ENCODE results near the gene VWA1.

The VWA1 gene, protein sequence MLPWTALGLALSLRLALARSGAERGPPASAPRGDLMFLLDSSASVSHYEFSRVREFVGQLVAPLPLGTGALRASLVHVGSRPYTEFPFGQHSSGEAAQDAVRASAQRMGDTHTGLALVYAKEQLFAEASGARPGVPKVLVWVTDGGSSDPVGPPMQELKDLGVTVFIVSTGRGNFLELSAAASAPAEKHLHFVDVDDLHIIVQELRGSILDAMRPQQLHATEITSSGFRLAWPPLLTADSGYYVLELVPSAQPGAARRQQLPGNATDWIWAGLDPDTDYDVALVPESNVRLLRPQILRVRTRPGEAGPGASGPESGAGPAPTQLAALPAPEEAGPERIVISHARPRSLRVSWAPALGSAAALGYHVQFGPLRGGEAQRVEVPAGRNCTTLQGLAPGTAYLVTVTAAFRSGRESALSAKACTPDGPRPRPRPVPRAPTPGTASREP

DNA sequence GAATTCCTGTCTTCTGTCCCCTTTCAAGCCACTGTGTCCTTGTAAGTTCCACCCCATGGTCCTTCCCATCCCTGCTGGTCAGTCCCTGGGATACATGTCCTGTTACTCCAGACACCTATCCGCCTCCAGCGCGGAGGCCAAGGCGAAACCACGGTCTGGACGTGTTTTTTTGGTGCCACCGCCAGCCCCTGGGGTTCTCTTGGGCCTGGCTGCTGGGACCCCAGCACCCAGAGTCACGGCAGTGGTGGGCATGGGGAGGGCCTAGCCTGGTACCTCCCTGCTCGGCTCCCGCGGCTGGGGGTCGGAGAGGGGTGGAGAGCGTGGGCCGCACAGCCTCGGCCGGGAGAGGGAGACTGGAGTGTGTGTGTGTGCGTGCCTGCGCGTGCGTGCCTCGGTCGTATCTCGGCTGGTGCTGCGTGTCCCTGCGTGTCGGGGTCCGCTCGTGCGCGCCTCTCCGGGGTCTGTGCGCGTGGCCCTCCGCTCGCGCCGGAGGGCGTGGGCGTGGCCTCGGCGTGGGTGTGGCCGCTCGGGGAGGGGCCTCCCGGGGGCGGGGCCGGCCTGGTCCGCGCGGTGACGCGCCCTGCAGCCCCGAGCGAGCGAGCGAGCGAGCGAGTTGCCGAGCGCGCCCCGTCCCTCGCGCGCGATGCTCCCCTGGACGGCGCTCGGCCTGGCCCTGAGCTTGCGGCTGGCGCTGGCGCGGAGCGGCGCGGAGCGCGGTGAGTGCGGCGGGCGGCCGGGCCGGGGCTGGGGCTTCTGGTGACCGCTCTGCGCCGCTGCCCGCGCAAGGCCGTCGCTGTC lies at the start of gene VWA1:
TSS of gene VWA1 (plus strand) at position 585 of the 798 bp plus-strand sequence. CDS start at position 644, 59 bp downstream.
- DNase-seq (ENCODE audit: low read depth) = peak; percentile 45

DNA sequence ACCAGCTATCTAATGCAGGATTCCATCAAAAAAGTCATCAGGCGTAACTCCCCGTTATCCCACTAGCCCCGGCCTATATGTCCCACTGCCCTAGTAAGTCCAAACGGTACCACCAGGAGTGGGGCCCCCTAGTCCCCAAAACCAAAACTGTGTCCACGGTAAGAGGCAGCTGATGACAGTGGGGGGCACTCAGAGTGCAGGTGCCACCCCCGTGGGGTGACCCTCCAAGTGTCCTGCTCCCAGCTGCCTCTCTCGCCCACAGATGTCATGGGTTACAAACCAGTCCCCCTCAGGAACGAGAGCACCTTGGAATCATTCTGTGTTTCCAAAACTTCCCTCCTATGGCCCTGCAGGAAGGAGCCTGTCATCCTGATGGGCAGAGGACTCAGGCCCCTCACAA lies 49.6 kb upstream of the VWA1 start:
- no peak for DNase-seq (ENCODE audit: low read depth)

DNA sequence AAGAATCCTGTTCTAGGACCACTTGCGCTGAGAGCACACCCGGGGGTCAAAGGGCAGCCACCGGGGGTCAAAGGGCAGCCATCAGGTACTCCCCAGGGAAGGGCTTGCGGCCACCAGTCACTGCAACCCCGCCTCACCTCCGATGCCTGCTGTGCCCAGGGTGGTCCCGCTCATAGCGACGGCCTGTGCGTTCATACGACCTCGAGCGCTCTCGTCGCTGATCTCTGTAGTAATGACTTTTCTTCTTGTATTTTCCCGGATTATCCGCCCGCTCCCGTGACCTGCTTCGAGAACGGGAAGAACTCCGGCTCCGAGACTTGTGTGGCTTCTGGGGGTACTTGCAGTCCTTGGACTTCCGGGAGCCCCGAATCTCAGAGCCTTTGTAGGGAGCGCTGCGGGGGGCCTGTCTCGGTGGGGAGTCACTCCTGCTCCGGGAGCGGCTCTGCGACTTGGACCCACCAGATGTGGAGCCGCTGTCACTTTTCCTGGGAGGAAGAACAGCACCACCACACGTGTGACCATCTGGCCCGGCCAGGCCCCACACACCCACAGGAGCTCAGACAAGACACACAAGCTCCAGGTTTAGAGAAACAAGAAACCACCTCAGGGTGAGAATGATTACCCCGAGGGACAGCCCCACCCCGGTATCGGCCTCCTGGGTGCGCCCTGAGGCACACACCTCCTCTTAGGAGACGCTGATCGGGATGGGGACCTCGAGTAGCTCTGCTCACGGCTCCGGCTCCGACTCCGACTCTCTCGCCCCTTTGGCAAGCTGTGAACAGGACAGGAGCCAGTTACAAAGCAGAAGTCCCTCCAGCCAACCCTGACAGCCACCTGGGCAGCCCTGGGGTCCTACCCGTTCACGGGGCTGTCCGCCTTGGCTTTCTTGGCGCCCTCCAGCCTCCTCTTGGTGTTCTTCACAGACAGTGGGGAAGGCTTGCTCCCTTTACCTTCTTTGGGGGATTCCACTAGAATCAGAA lies 48.1 kb upstream of the VWA1 start:
- DNase-seq (ENCODE audit: low read depth) = no peak

DNA sequence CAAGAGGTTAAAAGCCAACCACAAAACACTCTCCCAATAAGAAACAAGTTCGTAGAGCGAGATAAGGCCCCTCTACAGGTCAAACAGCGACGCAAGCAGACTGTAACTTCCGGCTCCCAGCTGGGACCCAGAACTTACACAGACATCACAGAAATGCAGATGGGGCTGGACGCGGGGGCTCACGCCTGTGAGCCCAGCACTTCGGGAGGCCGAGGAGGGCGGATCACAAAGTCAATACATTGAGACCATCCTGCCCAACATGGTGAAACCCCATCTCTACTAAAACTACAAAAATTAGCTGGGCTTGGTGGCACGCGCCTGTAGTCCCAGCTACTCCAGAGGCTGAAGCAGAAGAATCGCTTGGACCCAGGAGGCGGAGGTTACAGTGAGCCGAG lies 47.4 kb upstream of the VWA1 start:
- DNase-seq (ENCODE audit: low read depth) = no peak

DNA sequence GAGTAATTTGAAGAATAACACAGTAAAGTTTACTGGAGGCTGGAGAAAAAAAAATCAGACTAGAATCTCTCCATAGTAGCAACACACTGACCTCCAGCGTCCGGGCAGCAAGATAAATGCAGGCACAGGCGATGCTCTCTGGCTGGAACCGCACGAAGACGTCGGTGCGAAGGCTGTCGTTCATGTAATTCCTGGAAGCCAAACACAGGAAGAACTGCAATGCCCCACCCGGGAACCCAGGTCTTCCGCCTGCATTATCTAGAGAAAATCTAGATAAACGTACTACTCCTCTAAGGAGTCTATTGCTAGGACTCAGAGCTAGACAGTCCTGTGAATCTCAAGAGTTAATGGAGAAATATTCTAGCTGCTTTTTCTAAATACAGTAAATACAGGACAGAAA lies 44.8 kb upstream of the VWA1 start:
- no peak for DNase-seq (ENCODE audit: low read depth)

DNA sequence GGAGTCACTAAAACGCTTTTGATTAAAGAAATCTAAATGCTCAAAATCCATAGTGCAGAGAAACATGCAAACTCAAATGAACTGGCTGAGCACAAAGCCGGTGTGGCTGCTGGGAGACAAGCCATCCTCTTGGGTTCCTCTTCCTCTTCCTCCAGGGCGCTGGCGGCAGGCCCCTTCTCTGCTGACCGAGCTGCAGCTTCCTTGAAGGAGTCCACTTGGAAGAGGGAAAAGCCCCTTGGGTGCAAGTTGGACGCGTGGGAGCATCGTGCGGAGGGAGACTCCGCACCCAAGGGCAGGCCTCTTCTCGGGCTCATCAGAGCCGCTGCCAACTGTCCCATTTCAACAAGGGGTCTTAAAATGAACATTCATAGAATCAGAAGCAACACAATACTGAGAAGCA lies 44.3 kb upstream of the VWA1 start:
- no peak for DNase-seq (ENCODE audit: low read depth)

DNA sequence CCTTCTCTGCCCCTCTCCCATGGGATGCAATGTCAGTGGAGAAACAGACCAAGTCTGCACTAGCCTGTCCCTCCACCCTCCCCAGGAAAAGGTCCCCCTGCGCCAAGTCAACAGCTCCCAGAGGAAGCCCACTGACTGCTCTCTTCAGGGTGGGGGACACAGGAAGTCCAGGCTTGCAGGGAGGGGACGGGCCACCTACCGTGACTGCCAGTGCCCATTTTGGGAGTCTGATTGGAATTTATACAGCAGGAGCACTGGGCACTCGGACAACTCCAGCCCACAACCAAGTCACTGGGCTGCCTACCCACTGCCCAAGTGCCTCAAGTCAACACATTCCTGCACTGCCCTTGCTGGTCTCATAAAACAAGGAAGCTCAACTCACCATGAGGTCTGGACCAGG lies 42.5 kb upstream of the VWA1 start:
- DNase-seq (ENCODE audit: low read depth) = no peak

DNA sequence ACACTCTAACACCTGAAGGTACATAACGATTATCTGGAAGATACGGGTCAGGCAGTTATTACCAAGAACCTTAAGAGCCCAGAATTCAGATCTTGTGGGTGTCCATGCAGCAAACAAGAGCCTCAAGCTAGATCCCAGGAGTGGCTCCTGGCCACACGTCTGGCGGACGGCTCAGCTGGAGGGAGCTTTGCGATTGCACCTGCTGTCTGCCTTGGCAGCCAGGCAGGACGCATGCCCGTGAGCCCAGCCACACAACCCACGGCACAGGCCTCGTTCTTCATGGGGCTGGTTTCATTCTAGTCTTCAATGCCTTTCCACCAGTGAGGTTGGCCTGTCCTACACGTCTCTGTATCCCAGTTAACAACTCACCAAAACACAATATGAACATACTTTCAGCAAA lies 42.1 kb upstream of the VWA1 start:
- DNase-seq (ENCODE audit: low read depth) = no peak

DNA sequence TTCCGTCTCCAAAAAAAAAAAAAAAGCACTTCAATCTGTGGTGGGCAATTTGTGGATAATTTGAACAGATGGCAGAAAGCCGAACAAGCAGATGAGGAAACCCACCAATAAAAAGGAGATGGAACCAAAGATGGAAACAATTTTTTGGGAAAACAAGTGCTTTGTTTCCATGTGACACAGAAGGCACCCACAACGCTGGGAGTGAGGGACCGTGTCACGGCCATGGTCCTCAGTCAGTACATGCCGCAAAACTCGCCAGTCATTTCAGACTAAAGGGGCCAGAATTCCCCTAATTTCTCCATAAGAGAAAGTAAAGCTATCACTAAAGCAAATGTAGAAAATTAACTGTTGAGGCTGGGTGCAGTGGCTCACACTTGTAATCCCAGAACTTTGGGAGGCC lies 41.4 kb upstream of the VWA1 start:
- DNase-seq (ENCODE audit: low read depth) = no peak

DNA sequence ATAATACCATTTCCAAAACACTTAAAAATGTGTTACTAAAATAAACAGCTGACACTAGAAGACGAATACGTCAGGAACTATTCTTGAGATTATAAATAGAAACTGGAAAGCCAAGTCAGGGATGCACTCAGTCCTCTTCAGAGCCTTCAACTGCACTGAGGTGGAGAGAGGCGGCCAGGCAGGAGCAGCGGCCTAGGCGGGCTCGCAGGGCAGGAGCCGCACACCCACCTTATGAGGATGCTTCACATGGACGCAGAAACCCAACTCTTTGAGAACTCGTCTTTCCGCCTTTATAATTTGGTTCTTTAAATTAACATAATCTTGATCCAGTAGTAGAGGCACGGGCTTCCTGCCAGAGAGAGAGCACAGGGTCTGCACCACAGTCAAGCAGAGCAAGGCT lies 40.3 kb upstream of the VWA1 start:
- no peak for DNase-seq (ENCODE audit: low read depth)

DNA sequence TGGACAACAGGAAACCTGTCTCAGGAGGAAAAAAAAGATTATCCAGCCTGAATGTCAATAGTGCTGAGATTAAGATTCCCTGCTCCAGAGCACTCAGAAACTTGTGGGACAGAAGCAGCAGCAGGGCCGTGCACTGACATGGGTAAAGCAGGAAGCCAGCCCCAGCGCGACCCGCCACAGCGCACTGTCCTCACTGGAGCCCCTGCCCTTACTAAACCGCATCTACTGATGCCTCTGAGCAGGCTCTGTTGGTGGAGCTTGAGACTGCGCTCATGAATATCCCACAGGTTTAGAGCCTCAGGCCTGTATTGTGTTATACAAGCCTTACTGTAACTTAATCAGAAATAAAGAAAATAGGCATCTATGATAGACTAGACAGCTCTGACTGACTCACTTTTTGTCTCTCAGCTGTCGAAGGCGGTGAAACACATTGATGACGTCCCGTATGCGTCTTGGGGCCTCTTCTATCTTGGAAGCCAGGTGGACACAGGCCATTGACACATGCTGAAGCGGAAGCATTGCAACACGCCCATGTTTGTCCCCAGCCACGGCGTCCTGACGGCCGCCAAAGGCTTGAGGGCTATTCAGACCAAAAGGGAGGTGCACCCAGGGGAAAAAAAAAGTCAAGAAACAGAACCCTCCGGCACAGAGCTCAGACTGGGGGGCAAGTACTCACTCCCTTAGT lies 37.5 kb upstream of the VWA1 start:
- no peak for DNase-seq (ENCODE audit: low read depth)

DNA sequence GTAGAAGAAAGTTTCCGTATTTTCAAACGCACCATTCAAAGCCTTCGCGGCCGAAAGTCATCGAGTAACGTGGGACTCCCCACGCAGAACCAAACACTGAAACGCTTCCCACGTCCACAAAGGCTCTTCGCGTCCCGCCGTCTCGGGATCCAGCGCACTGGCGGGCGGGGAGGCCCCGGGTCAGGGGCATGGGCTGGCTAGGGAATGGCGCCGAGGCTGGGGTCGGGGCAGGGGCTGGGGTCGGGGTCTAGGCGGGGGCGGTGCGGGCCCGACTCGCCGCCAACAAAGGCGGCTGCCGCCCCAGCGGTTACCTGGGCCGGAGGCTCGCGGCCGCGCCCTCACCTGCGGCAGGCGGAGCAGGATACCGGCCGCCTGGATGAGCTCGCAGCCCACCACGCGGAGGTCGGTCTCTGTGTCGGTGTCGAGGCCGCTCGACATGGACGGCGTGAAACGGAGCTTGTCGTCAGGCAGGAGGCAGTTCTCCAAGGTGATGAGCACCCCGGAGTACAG lies 36.8 kb upstream of the VWA1 start:
- no peak for DNase-seq (ENCODE audit: low read depth)

DNA sequence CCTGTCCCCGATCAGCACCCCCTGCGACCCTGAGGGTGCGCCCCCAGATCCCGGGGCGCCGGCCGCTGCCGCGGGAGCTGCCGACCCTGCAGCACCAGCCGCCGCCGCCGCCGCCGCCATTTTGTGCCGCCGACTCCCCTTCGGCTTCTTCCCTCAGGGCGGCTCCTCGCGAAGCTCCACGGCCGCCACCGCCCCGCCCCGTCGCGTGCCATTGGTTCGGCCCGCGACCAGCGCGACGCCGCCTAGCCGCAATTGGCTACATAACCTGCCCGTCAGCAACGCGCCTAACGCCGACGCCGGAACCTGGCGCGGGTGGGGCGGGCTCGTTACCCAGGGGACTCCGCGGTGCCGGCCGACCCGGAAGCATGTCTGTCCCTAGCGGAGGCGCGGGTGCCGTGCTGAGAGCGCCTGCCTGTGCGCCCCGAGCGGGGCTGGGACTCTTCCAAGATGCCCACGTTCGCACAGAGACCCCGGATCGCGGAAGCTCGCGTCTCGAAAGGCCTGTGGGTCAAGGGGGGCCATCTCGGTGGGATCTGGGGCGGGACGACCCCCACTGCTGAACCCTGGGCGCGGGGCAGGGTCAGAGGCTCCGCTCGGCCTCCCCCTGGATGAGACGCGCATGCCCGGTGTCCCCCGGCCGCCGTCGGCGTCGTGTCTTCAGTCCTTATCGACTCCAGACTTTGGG lies 36.2 kb upstream of the VWA1 start, which contains the start of gene CCNL2:
TSS of gene CCNL2 (minus strand) at position 149 of the 685 bp plus-strand sequence. CDS start at position 120, 29 bp downstream.
- peak; percentile 99 for DNase-seq (ENCODE audit: low read depth)

DNA sequence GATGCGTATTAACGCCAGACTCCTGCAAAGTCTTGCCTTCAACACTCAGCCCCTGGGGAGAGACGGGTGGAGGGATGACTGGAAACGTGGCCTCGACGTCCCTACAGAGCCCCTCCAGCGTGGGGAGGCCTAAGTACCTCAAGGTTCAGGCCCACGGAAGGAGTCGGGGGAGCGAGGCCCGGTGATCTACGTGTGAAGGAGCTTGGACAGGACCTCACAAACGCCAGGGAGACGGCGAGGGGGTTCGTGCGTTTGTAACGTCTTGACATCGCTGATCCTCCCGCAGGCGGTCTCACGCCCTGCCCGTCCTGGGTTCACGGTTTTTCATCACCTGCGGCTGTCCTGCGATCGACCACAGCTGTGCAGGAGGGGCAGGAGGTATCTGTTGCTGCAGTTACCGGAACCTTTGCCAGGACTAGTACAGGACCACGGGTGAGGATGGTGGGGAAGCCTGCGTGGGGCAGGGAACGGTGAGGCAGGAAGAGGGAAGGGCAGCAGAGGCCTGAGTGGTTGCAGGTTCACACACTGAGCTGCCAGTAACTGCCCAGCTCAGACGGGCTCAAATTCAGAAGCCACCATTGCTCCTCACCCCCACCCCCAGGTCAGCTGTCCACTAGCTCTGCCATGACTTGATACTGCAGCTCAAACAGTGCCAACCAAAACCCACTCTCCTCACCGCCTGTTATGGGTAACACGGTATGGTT lies 35.5 kb upstream of the VWA1 start:
- DNase-seq (ENCODE audit: low read depth) = no peak

DNA sequence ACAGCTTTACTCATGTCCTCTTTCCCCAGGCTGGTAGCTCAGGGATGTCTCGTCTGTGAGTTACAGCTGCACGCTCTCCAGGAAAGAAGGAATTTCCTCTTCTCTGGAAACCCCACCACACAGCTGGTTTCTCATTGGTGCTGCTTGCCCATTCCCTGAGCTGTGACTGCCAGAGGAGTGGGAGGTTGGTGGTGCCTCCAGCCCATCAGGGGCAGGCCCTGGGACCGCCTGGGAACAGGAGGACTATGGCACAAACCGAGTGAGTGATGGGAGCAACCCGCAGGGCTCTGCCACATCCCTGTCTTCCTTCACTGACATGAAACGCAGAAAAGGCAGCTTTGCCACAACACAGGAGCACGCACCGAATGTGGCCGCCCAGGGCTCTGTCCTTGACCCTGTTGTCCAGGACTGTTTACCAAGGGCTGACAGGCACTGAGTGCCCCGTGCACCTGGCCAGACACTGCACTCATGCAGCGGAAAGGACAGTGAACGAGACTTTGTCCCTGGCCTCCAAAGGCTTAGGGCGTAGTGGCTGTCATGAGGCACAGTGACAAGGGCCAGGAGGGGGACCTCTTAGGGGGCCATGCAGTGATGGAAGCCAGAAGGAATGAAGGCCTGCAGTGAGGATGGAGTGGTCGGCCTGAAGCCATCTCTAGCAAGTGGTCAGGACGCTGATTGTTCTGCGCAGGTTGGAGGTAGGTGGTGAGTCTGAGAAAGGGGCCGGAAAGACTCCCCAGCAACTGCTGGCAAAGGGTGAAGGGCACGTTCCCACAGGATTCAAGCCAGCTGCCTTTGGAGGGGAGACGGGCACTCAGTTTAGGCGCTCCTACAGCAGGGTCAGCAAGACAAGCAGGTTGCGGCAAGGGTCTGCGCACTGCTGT lies 34.7 kb upstream of the VWA1 start:
- DNase-seq (ENCODE audit: low read depth) = no peak

DNA sequence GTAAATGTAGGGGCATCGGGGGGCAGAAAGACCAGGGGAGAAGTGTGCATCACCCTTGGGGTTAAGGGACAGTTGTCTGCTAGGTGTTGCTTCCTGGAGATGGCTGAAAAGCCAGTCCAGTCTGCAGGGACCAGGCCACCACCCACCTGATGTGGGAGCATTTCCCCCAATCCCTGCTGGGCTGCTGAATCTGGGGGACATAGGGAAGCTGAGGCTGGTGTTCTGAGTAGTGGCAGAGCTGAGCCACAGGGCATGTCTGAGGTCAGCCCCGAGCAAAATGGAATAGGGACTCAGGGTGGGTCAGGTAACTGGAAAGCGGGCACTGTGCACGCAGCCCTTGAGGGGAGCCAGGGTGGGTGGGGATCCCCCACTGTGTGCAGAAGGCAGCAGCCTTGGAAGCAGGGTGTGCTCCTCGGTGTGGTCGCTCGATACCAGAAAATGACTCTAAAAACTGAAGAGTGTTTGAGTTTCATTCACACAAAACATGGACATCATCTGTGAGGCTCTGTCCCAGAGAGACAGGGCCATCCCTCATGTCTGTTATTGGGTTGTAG lies 34.0 kb upstream of the VWA1 start:
- no peak for DNase-seq (ENCODE audit: low read depth)

DNA sequence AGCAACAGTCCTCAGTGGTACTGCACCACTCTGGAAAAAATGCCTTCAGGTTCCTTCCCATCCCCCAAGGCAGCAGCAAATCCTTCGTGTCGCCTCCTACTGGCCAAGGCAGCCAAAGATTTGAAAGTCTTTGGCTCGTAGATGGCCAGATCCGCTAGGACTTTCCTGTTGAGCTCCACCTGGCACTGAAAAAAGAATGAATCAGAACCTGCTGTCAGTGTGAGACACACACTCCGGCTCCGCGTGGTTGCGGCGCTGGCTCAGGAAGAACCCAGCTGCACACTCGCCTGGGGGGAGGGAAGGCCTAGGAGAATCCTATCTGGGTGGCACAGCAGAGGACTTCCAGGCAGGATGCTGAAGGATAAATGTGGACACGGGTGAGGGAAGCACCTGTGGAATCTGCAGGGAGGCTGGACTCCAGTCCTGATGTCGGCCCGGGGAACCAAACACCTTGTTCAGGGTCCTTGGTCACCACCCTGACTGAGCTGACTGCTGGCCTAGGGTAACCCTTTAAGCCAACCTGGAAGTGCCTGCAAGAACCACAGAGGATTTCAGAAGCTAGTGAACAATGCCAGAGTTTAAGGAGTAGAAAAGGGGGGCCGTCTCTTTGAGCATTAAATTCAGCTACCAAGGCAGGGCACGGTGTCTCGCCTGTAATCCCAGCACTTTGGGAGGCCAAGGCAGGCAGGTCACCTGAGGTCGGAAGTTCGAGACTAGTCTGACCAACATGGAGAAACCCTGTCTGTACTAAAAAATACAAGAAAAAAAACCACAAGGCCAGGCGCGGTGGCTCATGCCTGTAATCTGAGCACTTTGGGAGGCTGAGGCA lies 33.2 kb upstream of the VWA1 start:
- no peak for DNase-seq (ENCODE audit: low read depth)

Data from stimulated activated CD8-positive, alpha-beta memory T cell treated with anti-CD3 and anti-CD28 coated beads, Interleukin-12 subunit alpha, Interleukin-12 subunit beta, amount 100 ng/mL, for 4 hours (primary cell).